T-helper 2 cell treated with Interferon-gamma antibody and Interleukin-4, amounts not matched to agents 100 ng/mL and 5 ng/mL, for 36 hours (primary cell): ENCODE results near the gene KIZ. TPM values are rescaled to one million over a fixed set of nuclear protein-coding genes. Genes with fewer than 3 reads are reported as not detected.

Source experiments
- intact Hi-C: fragments of 100-400 bp; cut with micrococcal nuclease; formaldehyde crosslinking; loops from one replicate; pipeline ENCODE4 v1.15.1; 2023
- total RNA-seq: library from RNA; stranded (reverse); gene quantifications from 2 replicates; pipeline ENCODE4 v1.2.3, GENCODE V29; 2022

Gene KIZ
- total RNA-seq: 12.1 and 15.5 TPM in 2 replicates

DNA sequence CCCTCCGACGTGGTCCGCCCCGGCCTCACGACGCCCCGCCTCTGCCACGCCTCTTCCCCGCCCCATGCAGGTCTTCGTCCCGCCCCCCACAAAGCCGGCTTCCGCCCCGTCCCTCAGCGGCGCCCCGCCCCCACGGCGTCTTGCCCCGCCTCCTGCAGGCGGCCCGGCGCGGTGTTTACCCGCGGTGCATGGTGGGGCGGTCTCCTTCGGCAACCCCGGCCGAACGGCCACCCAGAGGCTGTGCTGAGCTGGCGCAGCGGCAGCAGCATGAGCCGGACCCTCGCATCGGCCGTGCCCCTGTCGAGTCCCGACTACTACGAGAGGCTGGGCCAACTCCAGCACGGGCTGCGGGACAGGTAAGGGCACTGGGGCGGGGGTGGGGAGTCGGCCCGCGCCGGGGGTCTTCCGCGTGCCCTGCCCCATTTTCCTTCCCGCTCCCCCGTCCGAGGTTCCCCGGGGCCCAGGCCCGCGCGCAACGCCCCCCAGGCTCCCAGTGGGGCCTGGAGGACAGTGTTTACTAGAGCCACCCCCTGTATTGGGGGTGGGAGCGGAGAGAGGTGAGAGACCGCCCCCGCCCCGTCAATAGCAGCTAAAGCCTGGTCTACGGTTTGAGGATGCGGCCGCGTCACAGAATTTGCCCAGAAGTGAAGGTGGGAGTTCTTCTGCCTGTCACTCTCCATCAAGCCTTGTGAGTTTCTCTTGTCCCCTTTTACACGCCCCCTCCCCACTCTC, at the start of gene KIZ:
Gene KIZ (plus strand): TSS at position 234 of the 732 bp plus-strand sequence. CDS start 34 bp downstream, at position 268.
- intact Hi-C loops: loop anchor here (1.0 to 10.0 kb wide), 4 partner anchors 23 to 1071 kb away; partner anchors contain the start of genes CFAP61, CRNKL1 and XRN2

DNA sequence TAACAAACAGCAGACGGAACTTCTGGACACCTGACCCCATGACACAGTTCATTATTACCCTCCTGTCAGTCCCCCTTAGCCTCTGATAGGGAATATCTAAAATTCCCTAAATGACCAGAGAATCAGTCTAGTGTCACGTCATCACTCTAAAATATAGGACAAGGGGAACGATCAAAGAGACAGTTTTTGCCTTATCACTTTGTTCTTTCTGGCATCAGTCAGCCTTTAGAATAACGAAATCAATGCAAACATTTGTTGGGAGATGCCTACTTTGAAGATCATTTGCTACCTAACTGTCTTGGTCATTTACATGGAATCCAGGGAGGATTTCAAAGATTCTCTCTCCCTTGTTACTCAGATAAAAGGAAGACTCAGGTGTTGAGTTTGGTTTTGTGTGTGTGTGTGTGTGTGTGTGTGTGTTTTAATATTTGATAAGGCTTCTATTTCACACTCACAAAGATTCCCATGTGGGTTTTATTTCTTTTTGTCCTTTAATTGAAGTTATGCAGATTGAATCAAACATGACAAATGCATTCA, 48.0 kb upstream of the KIZ start:
- intact Hi-C loops: no loop called here

- intact Hi-C loops: loop anchor here (10.0 kb wide), 1 partner anchor 58 kb away; no protein-coding TSS in a partner anchor
Measured at GRCh38 chr20:21082584-21082983, 43.3 kb upstream of the KIZ start.

- intact Hi-C loops: loop anchor here (10.0 kb wide), 1 partner anchor 59 kb away; no protein-coding TSS in a partner anchor
Measured at GRCh38 chr20:21083825-21084325, 42.0 kb upstream of the KIZ start.

DNA sequence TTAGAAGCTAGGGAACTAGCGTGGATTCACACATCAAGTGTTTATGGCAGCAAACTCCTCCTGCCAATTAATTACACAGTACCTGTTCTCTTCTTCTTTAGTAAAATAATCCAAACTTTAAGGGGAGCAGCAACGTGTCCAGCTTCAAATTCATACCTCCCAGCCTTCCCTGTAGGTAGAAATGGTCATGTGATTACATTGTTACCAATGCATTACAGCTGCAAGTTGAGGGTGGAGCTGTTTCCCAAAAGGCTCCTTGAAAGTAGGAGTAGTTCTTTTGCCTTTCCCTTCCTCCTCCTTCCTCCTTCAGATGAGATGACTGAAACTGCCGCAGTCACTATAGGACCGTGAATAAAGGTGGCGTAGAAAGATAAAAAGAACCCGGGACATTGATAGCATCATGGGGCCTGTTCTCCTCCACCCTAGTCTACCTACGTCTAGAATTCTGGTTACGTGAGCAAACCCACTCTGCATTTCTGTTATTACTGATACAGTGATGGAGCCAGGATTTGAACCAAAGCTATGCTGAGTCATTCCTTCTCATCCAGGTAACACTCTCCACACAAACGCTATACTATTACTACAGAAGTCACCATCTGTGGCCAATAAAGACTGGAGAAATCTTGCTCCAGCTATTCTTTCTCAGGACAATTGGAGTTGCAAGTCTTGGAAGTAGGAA, 37.9 kb upstream of the KIZ start:
- intact Hi-C loops: loop anchor here (10.0 kb wide), 1 partner anchor 63 kb away; no protein-coding TSS in a partner anchor

GRCh38 chr20:21089391-21089790, 36.5 kb upstream of the KIZ start:
- intact Hi-C loops: loop anchor here (10.0 kb wide), 1 partner anchor 65 kb away; no protein-coding TSS in a partner anchor

GRCh38 chr20:21090111-21090618, 35.7 kb upstream of the KIZ start:
- intact Hi-C loops: no loop called here

GRCh38 chr20:21090721-21091120, 35.2 kb upstream of the KIZ start:
- intact Hi-C loops: no loop called here

GRCh38 chr20:21092806-21093205, 33.1 kb upstream of the KIZ start:
- intact Hi-C loops: no loop called here

GRCh38 chr20:21096321-21097043, 29.4 kb upstream of the KIZ start:
- intact Hi-C loops: no loop called here

DNA sequence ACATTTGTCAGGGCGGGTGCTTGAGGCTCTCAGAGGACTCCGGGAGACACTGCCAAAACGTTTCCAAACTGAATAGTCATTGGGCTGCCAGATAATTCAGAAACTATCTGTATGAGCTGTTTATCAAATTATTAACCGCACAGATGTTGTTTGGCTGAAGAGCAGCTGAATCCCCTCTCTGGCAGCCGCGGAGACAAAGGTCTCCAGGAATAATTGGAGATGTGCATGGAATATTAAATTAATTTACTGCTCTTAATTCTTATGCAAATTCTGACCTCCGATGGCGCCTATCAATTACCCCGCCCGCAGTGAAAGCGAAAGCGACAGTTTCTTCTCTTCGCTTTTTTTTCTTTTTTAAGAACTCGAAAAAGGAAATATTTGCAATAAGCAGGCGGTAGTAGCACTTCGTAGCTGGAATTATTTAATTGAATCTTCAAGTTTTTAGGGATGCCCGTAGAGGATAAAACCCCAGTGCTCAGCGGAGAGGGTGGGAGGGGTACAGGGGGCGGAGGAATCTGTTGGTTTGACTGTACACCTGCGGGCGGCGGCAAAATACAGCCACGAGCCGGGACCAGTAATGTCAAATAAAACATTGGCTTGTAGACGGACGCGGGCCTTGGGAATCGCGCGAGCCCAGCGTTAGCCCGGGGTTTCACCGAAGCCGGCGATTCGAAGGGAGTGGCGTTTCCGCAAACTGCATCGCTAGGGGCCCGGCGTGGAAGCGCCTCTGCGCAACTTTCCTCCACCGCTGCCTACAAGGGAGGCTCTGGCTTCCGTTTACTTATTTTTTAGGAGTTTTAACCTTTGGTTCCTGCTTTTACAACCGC, 25.9 kb upstream of the KIZ start:
- intact Hi-C loops: loop anchor here (2.0 to 10.0 kb wide), 6 partner anchors 53 to 1485 kb away; partner anchors contain the start of genes FOXA2, INSM1 and XRN2

DNA sequence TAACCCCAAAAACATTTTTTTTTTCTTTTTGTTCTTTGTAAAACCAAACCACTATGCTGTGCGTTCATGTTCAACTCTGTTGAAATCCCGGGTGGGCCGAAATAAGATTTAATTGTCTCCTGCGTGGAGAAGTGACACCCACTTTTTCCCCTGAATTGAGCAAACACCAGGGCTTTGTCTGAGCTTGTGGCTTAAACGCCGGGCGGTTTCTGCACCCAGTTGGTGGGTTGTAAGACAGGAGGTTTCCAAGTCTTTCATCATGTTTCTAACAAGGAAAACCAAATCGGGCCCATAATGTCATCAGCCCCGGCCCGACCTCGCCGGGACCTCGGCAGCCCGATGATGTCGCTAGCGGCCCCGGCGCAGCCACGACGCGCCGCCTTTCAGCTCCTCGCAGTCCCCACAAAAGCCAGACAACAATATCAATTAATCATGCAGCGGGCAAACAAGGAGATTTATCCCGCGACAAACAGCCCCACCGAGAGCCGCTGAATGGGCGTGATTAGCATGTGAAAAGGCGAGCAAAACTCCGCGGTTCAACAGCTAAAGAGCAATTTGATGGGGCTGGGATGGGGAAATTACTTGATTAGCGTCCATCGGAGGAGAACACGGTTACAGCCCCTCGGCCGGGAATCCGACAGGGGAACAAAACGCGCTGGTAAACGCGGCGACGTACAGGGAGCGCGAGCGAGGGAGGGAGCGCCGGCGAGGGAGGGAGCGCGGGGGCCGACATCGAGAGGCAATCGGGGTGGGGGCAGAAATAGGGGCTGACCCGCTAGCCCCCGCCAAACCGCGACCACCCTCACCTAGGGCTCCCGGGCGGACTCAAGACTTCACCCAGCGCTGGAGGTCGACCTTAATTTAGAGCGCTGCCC, 25.1 kb upstream of the KIZ start:
- intact Hi-C loops: loop anchor here (2.0 to 10.0 kb wide), 6 partner anchors 54 to 1484 kb away; partner anchors contain the start of genes FOXA2, INSM1 and XRN2

DNA sequence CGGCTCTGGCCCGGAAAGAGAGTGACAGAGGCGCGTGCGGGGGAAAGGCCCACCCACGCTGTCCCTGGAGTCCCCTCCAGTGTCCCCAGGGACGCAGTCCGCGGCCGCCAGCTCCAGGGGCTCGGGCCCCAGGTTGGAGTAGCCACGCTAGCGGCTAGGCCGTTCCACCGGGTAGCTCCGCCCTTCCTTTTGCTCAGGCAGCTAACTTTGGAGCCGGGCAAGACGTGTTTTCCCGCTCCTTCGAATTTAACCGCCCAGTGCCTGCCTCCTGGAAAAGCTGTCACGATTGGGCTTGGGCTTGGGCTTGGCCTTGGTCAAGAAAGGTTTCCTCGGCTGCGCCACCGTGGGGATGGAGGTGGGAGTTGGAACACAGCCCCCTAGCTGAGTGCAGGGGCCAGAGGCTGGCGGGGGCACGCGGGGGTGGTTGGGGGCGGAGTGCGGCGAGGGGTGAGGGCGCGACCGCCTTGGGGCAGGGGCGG, 24.4 kb upstream of the KIZ start:
- intact Hi-C loops: loop anchor here (2.0 to 10.0 kb wide), 6 partner anchors 54 to 1483 kb away; partner anchors contain the start of genes FOXA2, INSM1 and XRN2

- intact Hi-C loops: loop anchor here (2.0 to 10.0 kb wide), 7 partner anchors 55 to 1483 kb away; partner anchors contain the start of genes FOXA2, INSM1 and XRN2
Measured at GRCh38 chr20:21101932-21102575, 23.8 kb upstream of the KIZ start.

DNA sequence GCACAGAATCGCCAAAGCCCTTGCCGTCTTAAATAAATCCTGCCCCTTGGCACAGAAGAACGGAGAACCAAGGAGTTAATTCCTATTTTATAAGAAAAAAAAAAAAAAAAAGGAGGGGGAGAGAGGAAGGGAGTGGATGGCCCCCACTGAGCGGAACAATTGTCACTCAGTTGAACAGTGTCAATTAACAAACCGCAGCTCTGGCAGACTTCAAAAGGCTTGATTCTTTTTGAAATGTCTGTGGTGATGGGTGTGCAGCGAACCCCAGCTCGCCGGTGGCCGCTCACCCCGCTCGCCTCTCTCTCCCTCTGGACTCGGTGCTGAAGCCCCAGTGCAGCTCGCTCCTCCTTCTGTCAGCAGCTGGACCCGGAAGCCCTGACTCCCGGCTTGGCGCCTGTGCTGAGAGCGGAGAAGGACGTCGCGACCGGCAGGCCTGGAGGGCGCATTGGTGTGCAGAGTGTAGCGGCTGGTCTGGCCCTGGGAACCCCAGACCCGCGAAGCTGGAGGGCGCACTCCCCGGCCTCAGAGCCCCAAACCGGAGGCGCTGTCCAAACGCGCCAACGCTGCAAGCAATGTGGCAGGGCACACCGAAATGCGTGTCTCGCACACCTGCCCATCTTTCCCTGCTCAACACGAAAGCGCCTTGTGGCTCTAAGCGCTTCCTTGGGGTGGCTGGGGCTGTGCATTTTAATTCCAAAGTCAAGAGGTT, 23.1 kb upstream of the KIZ start:
- intact Hi-C loops: loop anchor here (1.0 to 10.0 kb wide), 6 partner anchors 23 to 1482 kb away; partner anchors contain the start of genes FOXA2 and INSM1

DNA sequence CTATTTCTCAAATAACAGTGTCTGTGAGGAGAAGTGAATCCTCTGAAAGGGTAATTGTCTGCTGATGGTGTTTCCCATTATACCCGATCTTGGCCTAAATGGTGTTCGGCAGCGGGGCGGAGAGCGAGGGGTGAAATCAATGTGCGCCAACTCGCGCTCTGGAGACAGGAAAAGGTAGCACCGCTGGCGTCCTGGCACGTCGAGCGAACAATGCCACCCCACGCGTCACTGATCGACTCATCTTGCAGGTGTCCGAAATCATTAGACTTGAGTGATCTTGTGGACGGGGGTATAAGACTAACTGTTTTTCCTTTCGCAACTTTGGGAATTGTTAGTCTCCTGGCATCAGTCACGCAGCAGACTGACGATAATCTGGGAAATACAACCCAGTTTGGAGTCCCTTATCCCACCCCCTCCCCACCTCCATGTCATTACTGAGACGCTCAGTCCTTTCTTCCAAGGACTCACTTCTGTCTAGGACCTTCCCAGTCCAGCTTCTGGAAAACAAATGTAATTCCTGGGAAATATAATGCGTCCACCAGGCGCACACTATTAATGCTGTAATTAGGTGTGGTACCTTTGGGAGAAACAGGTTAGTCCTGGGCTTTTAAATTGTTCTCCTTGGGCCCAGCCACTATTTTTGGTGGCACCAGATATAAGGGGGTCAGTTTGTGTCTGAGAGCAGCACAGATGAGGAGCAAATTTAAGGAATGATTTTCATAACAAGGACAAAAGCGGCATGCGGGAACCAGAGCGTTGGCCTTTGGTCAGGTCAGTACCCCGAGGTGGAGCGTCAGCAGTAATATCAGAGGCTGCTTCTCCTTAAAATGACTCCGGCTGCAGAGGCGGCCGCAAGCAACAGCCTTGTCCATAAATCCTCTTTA, 22.1 kb upstream of the KIZ start:
- intact Hi-C loops: loop anchor here (1.0 to 10.0 kb wide), 7 partner anchors 21 to 1481 kb away; partner anchors contain the start of genes FOXA2 and INSM1
